NCI-H128 (cell line): ENCODE results near the gene TNNT3.
"Not testable (repeated sequence)": the region's sequence is repeated elsewhere in the genome, so short reads cannot be mapped to it uniquely, and the experiment has no call there.

Source experiments
- DNase-seq: peaks from one replicate; lab custom pipeline; 2025; ENCODE audit not compliant: unreplicated experiment; lab: John Stamatoyannopoulos, UW

The TNNT3 gene

GRCh38 chr11:1933416-1934334 lies 14.2 kb downstream of the TNNT3 start:
- DNase-seq, result no peak

- no peak for DNase-seq
Observed at GRCh38 chr11:1934335-1935155, 15.0 kb downstream of the TNNT3 start.

- no peak for DNase-seq
Observed at GRCh38 chr11:1935156-1936071, 15.9 kb downstream of the TNNT3 start.

- DNase-seq, result no peak
Observed at GRCh38 chr11:1936072-1936780, 16.7 kb downstream of the TNNT3 start.

- DNase-seq, result no peak
Observed at GRCh38 chr11:1936781-1937615, 17.5 kb downstream of the TNNT3 start.

GRCh38 chr11:1937616-1938342 lies 18.3 kb downstream of the TNNT3 start:
- no peak for DNase-seq

- no peak for DNase-seq
Observed at GRCh38 chr11:1938343-1939005, 19.0 kb downstream of the TNNT3 start.

- DNase-seq, result no peak
Observed at GRCh38 chr11:1939006-1939625, 19.6 kb downstream of the TNNT3 start.

- DNase-seq, result not testable (repeated sequence)
Observed at GRCh38 chr11:1939788-1940187, 20.3 kb downstream of the TNNT3 start.

- DNase-seq, result no peak
Observed at GRCh38 chr11:1942558-1943260, 23.2 kb downstream of the TNNT3 start.

GRCh38 chr11:1943576-1943975 lies 24.1 kb downstream of the TNNT3 start:
- DNase-seq, result no peak

- DNase-seq, result peak; percentile 20
Observed at GRCh38 chr11:1943977-1944376, 24.5 kb downstream of the TNNT3 start.

GRCh38 chr11:1946812-1947484 lies 27.4 kb downstream of the TNNT3 start, which contains the start of gene MRPL23:
TSS of gene MRPL23 (plus strand) at chr11:1947332. CDS start at chr11:1947363, 31 bp downstream.
- no peak for DNase-seq

- DNase-seq, result no peak
Observed at GRCh38 chr11:1947592-1948237, 28.2 kb downstream of the TNNT3 start.

- no peak for DNase-seq
Observed at GRCh38 chr11:1948389-1948788, 28.9 kb downstream of the TNNT3 start.

- no peak for DNase-seq
Observed at GRCh38 chr11:1949302-1949701, 29.8 kb downstream of the TNNT3 start.
